K562 (cell line): Measurements from ENCODE around the gene AFF1. TPM values are rescaled to one million over a fixed set of nuclear protein-coding genes. Genes with fewer than 3 reads are reported as not detected.

Source experiments
- ATAC-seq: fragments of 200-7000 bp; cut with Tn5 transposase; 3 replicates; pipeline ENCODE4 v1.9.1; 2020; ENCODE audit warnings: moderate library complexity
- BruUV-seq: library from RNA; stranded (reverse); fragments of 400-500 nt; replicated peaks from 2 replicates; lab custom pipeline; 2021; lab: Mats Ljungman, UMichigan
- CTCF ChIA-PET: fragments of 300-600 bp; formaldehyde crosslinking; extraction: SDS; loops from one replicate; lab custom pipeline; 2021; ENCODE audit warnings: low intra/inter-chr PET ratio; lab: Yijun Ruan, JAX
- POLR2A ChIA-PET: fragments of 300-600, 350-650 bp; sonication (Branson Sonifier 250); formaldehyde crosslinking; extraction: SDS; loops from one replicate; lab custom pipeline; 2021; ENCODE audit warnings: antibody characterized with exemption, inconsistent platforms; lab: Yijun Ruan, JAX
- DNase-seq, 4 experiments: peaks; one replicate each; pipeline versions ENCODE4 v3.0.0 to v3.0.0-alpha.2; 2011 to 2018; ENCODE audit warnings: low spot score in 3 of 4, mixed read lengths in 3 of 4; ENCODE audit errors: extremely low read depth in 1 of 4
- FAIRE-seq: peaks from 2 replicates; lab custom pipeline; 2011; peaks lifted over from hg19 to GRCh38; lab: Jason Lieb, UNC
- H2AFZ ChIP-seq: 2 replicates; pipeline ENCODE4 v1.6.0; 2011; ENCODE audit warnings: low read depth, low read length, control low read depth, inconsistent platforms
- H3K27ac ChIP-seq: fragments of 200-600 bp; 3 replicates; pipeline ENCODE4 v1.8.0; 2011; ENCODE audit warnings: low read depth, mild to moderate bottlenecking, control low read depth, inconsistent platforms, low read length, moderate library complexity, mixed read lengths; ENCODE audit errors: extremely low read depth
- H3K27me3 ChIP-seq, 2 experiments: fragments of 300-600 bp in 1 of 2; 2 replicates in 1 of 2; 3 replicates in 1 of 2; pipeline versions ENCODE4 v1.6.0 to v1.8.0; 2011; ENCODE audit warnings: inconsistent platforms in 2 of 2, low read length in 2 of 2, mild to moderate bottlenecking in 1 of 2, mixed read lengths in 1 of 2, moderate library complexity in 1 of 2; ENCODE audit not compliant: control insufficient read depth in 2 of 2, insufficient read depth in 2 of 2
- H3K36me3 ChIP-seq: fragments of 300-600 bp; 3 replicates; pipeline ENCODE4 v1.8.0; 2011; ENCODE audit warnings: mild to moderate bottlenecking, low read length, inconsistent platforms; ENCODE audit not compliant: control insufficient read depth, insufficient read depth
- H3K4me1 ChIP-seq, 2 experiments: fragments of 200-600 bp in 1 of 2; replicated peaks in 1 of 2; 2 replicates in 1 of 2; 3 replicates in 1 of 2; pipeline versions ENCODE4 v1.5.1 to v1.8.0; 2011; ENCODE audit warnings: inconsistent platforms in 2 of 2, low read length in 2 of 2, mild to moderate bottlenecking in 1 of 2, mixed read lengths in 1 of 2, moderate library complexity in 1 of 2; ENCODE audit not compliant: control insufficient read depth in 2 of 2, insufficient read depth in 2 of 2
- H3K4me2 ChIP-seq: 2 replicates; pipeline ENCODE4 v1.6.1; 2011; ENCODE audit warnings: low read length, control low read depth, inconsistent platforms, mixed read lengths; ENCODE audit not compliant: insufficient read depth
- H3K4me3 ChIP-seq: fragments of 200-600 bp; sonication (generic), shearing (Covaris generic); 2 replicates; pipeline ENCODE4 v1.5.1; 2016; ENCODE audit warnings: control low read depth, inconsistent platforms
- H3K79me2 ChIP-seq: fragments of 200-600 bp; 3 replicates; pipeline ENCODE4 v1.8.0; 2011; ENCODE audit warnings: low read length, inconsistent platforms; ENCODE audit not compliant: control insufficient read depth, insufficient read depth
- H3K9ac ChIP-seq, 2 experiments: 2 replicates each; pipeline versions ENCODE4 v1.6.0 to v1.6.1; 2011; ENCODE audit warnings: low read depth in 2 of 2, low read length in 2 of 2, control low read depth in 1 of 2, inconsistent platforms in 1 of 2, mild to moderate bottlenecking in 1 of 2, mixed read lengths in 1 of 2; ENCODE audit not compliant: insufficient read depth in 1 of 2
- H3K9me1 ChIP-seq: one replicate; pipeline ENCODE4 v1.6.0; 2011; ENCODE audit warnings: inconsistent platforms, mild to moderate bottlenecking, low read length, moderate library complexity; ENCODE audit not compliant: control insufficient read depth, insufficient read depth
- H3K9me3 ChIP-seq: replicated peaks from 2 replicates; pipeline ENCODE4 v1.5.1; 2011; ENCODE audit warnings: low read depth, low read length, inconsistent platforms; ENCODE audit not compliant: control insufficient read depth, insufficient read depth
- H4K20me1 ChIP-seq: replicated peaks from 2 replicates; pipeline ENCODE4 v1.6.1; 2011; ENCODE audit warnings: low read length, inconsistent platforms, mixed read lengths; ENCODE audit not compliant: control insufficient read depth, insufficient read depth
- BHLHE40 ChIP-seq: IDR thresholded peaks from 2 replicates; pipeline ENCODE4 v1.6.1; 2011; ENCODE audit warnings: low read length, improper control_type of control experiment
- CBFA2T2 ChIP-seq: fragments of 450-650 bp; conservative IDR thresholded peaks from 2 replicates; pipeline ENCODE4 v1.6.1; 2017; ENCODE audit warnings: mild to moderate bottlenecking
- CBFA2T3 ChIP-seq: fragments of 450-650 bp; IDR thresholded peaks from 2 replicates; pipeline ENCODE4 v1.6.1; 2017
- DPF2 ChIP-seq: fragments of 450-650 bp; IDR thresholded peaks from 2 replicates; pipeline ENCODE4 v1.6.1; 2016
- KLF13 ChIP-seq: fragments of 450-650 bp; IDR thresholded peaks from 2 replicates; pipeline ENCODE4 v1.6.1; 2016; ENCODE audit warnings: missing genetic modification characterization, low read depth, mild to moderate bottlenecking, missing compliant biosample characterization, moderate library complexity, borderline replicate concordance
- MAFF ChIP-seq: IDR thresholded peaks from 2 replicates; pipeline ENCODE4 v1.6.1; 2012; ENCODE audit warnings: low read length, improper control_type of control experiment
- PML ChIP-seq: IDR thresholded peaks from 2 replicates; pipeline ENCODE4 v1.6.1; 2012; ENCODE audit warnings: low read length, inconsistent platforms
- POLR2H ChIP-seq: IDR thresholded peaks from 2 replicates; pipeline ENCODE4 v1.6.1; 2016; ENCODE audit warnings: missing genetic modification characterization, low read depth, mild to moderate bottlenecking, control low read depth, missing compliant biosample characterization, moderate library complexity
- RB1 ChIP-seq: fragments of 450-650 bp; IDR thresholded peaks from 2 replicates; pipeline ENCODE4 v1.6.1; 2017; ENCODE audit warnings: low read depth, mild to moderate bottlenecking
- RFX1 ChIP-seq: fragments of 450-650 bp; IDR thresholded peaks from 2 replicates; pipeline ENCODE4 v1.6.1; 2016; ENCODE audit warnings: mild to moderate bottlenecking, moderate library complexity
- SMARCA4 ChIP-seq: fragments of 450-650 bp; IDR thresholded peaks from 2 replicates; pipeline ENCODE4 v1.6.1; 2016
- SPI1 ChIP-seq: IDR thresholded peaks from 2 replicates; pipeline ENCODE4 v1.6.1; 2011; ENCODE audit warnings: low read depth, low read length, control low read depth, borderline replicate concordance
- TEAD4 ChIP-seq, 2 experiments: sonication (generic) in 1 of 2; formaldehyde crosslinking in 1 of 2; IDR thresholded peaks; 2 replicates each; pipeline versions ENCODE4 v1.6.1 to v1.8.0; 2012 to 2022; ENCODE audit warnings: borderline replicate concordance in 1 of 2, inconsistent platforms in 1 of 2, low read length in 1 of 2, mild to moderate bottlenecking in 1 of 2, missing genetic modification reagents in 1 of 2
- WHSC1 ChIP-seq: IDR thresholded peaks from one replicate; pipeline ENCODE4 v1.6.1; 2012; ENCODE audit warnings: low read length, control low read depth, inconsistent platforms
- ZBED1 ChIP-seq: IDR thresholded peaks from 2 replicates; pipeline ENCODE4 v1.6.1; 2014
- ZC3H11A ChIP-seq: IDR thresholded peaks from 2 replicates; pipeline ENCODE4 v1.6.1; 2012; ENCODE audit warnings: low read depth, low read length, improper control_type of control experiment
- ZNF224 ChIP-seq: sonication (generic); formaldehyde crosslinking; IDR thresholded peaks from 2 replicates; pipeline ENCODE4 v1.8.0; 2022; ENCODE audit warnings: mild to moderate bottlenecking, missing genetic modification reagents
- ZNF354B ChIP-seq: fragments of 250-450 bp; sonication (Bioruptor Pico); IDR thresholded peaks from 2 replicates; pipeline ENCODE4 v1.4.0; 2020
- ZNF445 ChIP-seq: fragments of 250-450 bp; sonication (Bioruptor Pico); IDR thresholded peaks from 2 replicates; pipeline ENCODE4 v1.4.0; 2020; ENCODE audit warnings: low read depth, mild to moderate bottlenecking, moderate library complexity
- WGBS: fragments of 100-300 bp; shearing (Covaris generic); methylation state at CpG from one replicate; pipeline ENCODE4 v1.1.6; 2016; ENCODE audit warnings: low coverage, mixed read lengths; ENCODE audit not compliant: insufficient coverage; ENCODE audit errors: missing lambda C conversion rate; 5-methylcytosine and 5-hydroxymethylcytosine counted together
- in situ Hi-C: fragments of 300-500 bp; cut with MboI; formaldehyde crosslinking; loops from 4 replicates; pipeline ENCODE4 v1.15.0; 2018; ENCODE audit warnings: inconsistent platforms, mixed read lengths
- intact Hi-C: fragments of 100-400 bp; cut with micrococcal nuclease; formaldehyde crosslinking; loops from 2 replicates; pipeline ENCODE4 v1.14.2; 2022
- polyA plus RNA-seq, 8 experiments: library from polyadenylated mRNA; depleted of rRNA in 4 of 8; stranded (reverse) in 5 of 8; unstranded in 3 of 8; fragments of >200 nt; fragmentation: Nextera tagmentation in 2 of 8; fragmentation: Illumina TruSeq in 1 of 8; extraction: Ambion mirVana in 2 of 8; extraction: Trizol in 1 of 8; gene quantifications; 2 replicates each; pipeline versions ENCODE4 v1.2.1 to v1.2.3, GENCODE V29; 2011 to 2014; ENCODE audit warnings: inconsistent platforms in 1 of 8, missing spikeins in 1 of 8
- total RNA-seq, 7 experiments: library from RNA; depleted of rRNA in 6 of 7; stranded (reverse); fragments of >200 nt in 6 of 7; fragmentation: Illumina TruSeq in 2 of 7; extraction: Trizol in 2 of 7; gene quantifications; 2 replicates each; pipeline versions ENCODE4 v1.2.1 to v1.2.3, GENCODE V29; 2011 to 2021; ENCODE audit warnings: low replicate concordance in 1 of 7

AFF1 gene
- total and polyA plus RNA-seq, 9 of the 15 experiments (the other 6 are each of a cell fraction or from before 2014, with no cell fraction given) = 4.1 to 47.5 (median 17.2) TPM

- no peaks in the 10 kb centered on the region for H3K36me3 ChIP-seq
- H3K4me3 ChIP-seq = peak overlapping the region; percentile 20; the same call in 1 of the 2 replicates
- peak overlapping the region; percentile 47 for H3K27ac ChIP-seq
- H3K4me2 ChIP-seq = peak overlapping the region; percentile 79
- 5% methylated on average over 2 of the region's 2 CpGs for WGBS
- DNase-seq (peak in 1 of 4 experiments; percentile 50), FAIRE-seq (no peak), ATAC-seq (no peak)
- H3K4me1 ChIP-seq = peaks cover 18 to 53% of the 10 kb centered on the region in 2 experiments
- in situ Hi-C loops (loop anchor here (5.0 kb wide), 1 partner anchor 72 kb away; the partner anchor contains the start of gene AFF1), intact Hi-C loops (no loop called here)
- ChIA-PET POLR2A (interaction anchor here (1.0 to 1.3 kb wide), 2 partner anchors 9 to 74 kb away, joined by 3 read pairs; partner anchors contain the start of gene AFF1), CTCF (no interaction called here)
- peak overlapping the region; percentile 53 to 96; a peak in 3 of 4 replicates for H3K9ac ChIP-seq
- no peaks in the 10 kb centered on the region; the same call in 1 of the 2 replicates for H4K20me1 ChIP-seq
- no peak overlapping the region for H2AFZ ChIP-seq
- H3K27me3 ChIP-seq = no peaks in the 10 kb centered on the region
- H3K9me3 ChIP-seq = no peaks in the 10 kb centered on the region
- peak; percentile 14; the same call in 1 of the 2 replicates for TF ChIP-seq BHLHE40
- no peak for TF ChIP-seq ZNF445
- TF ChIP-seq SPI1 = peak; percentile 96
- TF ChIP-seq SMARCA4 = 0 out of 2 replicates have a peak, but pooled peaks have one; percentile 10
- TF ChIP-seq ZBED1 = peak; percentile 25; the same call in 1 of the 2 replicates
- no TSS peak for BruUV-seq
- H3K79me2 ChIP-seq = peaks cover 83% of the 10 kb centered on the region
- H3K9me1 ChIP-seq = no peaks in the 10 kb centered on the region
Measured at GRCh38 chr4:87009095-87009648, 74.4 kb downstream of the AFF1 start.

DNA sequence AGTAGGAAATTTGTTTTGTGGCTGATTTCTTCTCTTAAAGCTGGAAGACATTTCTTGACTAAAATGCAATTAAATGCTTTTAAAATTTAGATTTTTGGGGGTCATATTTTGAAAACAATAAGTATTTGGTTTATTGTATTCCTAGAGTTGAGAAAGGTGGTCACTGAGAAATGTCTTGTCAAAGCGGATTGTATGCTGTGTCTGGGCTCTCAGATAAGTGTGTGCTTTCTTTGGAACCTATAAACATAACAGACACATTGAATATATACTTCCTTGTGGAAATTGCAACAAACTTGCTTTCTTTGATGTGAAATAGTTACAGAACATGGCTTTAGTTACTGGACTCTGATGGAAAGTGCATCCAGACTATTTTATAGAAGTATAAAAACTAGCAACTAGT lies 75.4 kb downstream of the AFF1 start:
- intact Hi-C loops (no loop called here), in situ Hi-C loops (no loop called here)
- POLR2A ChIA-PET = interaction anchor here (1.0 to 1.4 kb wide), 2 partner anchors 8 to 70 kb away, joined by 3 read pairs; no protein-coding TSS in a partner anchor
- Histone ChIP-seq H3K79me2 (peaks cover 88% of the 10 kb centered on the region), H3K4me3 (0 out of 2 replicates have a peak overlapping the region, but pooled peaks have one; percentile 11), H4K20me1 (no peaks in the 10 kb centered on the region; the same call in 1 of the 2 replicates), H3K36me3 (no peaks in the 10 kb centered on the region), H3K9me1 (no peaks in the 10 kb centered on the region), H3K9me3 (no peaks in the 10 kb centered on the region), H3K4me1 (peaks cover 21 to 60% of the 10 kb centered on the region in 2 experiments), H3K4me2 (peak overlapping the region; percentile 79), H3K27me3 (no peaks in the 10 kb centered on the region), H3K27ac (peak overlapping the region; percentile 29; the same call in 1 of the 3 replicates), H2AFZ (no peak overlapping the region), H3K9ac (peak overlapping the region in 1 of 2 experiments; percentile 96; a peak in 2 of 4 replicates)
- FAIRE-seq = no peak
- no TSS peak for BruUV-seq
- DNase-seq = peak in 1 of 4 experiments; percentile 42
- 0% methylated on average over 1 of the region's 1 CpG for WGBS
- CTCF ChIA-PET = no interaction called here
- no peak for ATAC-seq
- TF ChIP-seq RB1 = no peak
- 0 out of 2 replicates have a peak, but pooled peaks have one; percentile 18 for TF ChIP-seq DPF2
- 0 out of 2 replicates have a peak, but pooled peaks have one; percentile 29 for TF ChIP-seq PML
- TF ChIP-seq MAFF = no peak
- TF ChIP-seq ZNF354B (CRISPR knock-in tag) = no peak
- no peak for TF ChIP-seq ZNF224 (CRISPR knock-in tag)
- TF ChIP-seq POLR2H = 0 out of 2 replicates have a peak, but pooled peaks have one; percentile 17
- TF ChIP-seq RFX1 = no peak
- no peak for TF ChIP-seq KLF13 (tag)
- 0 out of 2 replicates have a peak, but pooled peaks have one; percentile 10 for TF ChIP-seq CBFA2T2
- peak; percentile 49 for TF ChIP-seq CBFA2T3
- TF ChIP-seq TEAD4 (IDR thresholded peaks at IDR 0.05; ENCODE audit: low read length) = 0 out of 2 replicates have a peak, but pooled peaks have one; percentile 11
- no peak for TF ChIP-seq TEAD4 (CRISPR knock-in tag; IDR thresholded peaks at IDR 0.05; ENCODE audit: borderline replicate concordance)
- no peak for TF ChIP-seq WHSC1
- no peak for TF ChIP-seq ZC3H11A
